ENCODE measurements around the gene NOP9.
A peak's percentile ranks its signal among the peaks of the same experiment; 100 is the strongest.

NOP9 gene

DNA sequence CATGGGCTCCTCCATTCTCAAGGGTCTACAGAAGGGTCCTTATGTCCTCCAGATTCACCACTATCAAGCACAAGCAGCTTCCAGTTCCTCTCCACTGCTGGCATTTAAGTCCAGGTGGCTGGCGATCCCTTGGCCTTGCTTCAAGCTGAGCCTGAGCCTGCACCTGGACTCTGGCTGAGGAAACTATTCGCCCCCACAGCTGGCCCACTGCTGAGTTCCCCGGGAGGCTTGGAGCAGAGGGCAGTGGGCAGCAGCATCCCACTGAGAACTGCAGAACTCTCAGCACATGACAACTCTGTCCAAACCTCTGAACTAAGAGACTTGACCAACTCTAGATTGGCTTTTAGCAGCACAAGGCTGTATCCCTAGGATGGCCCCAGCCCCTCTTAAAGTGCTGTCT is 16.9 kb upstream of the NOP9 start:
- no peak for DNase-seq (ENCODE audit: low read depth in 2 of 2)

DNA sequence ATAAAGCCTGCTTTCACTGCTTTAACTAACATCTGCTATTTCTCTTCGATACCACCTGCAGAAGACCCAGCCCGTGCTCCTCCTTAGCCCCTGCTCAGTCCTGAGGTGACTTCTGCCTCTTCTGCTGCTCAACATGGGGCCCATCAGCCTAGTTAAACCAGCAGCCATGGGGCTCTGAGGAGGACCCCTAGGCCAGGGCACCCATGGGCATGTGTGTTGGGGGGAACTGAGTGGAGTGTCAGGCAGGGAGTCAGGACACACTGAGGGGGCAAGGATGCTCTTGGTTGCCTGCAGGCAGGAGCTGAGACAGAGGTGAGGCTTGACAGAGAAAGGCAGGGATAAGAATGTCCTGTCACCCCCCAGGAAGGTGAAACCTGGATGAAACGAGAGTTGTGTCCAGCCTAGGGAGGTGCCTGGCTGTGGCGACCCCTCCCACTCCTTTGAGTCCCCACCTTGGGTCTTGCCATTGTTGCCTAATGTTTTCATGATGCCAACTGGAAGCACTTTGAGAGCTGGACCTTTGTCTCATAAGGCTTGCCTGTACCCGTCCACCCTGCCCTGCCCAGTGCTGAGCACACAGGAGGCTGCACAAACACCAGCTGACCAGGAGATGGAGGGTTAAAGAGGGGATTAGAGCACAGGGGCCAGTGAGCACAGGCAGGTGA is 15.7 kb upstream of the NOP9 start:
- DNase-seq (ENCODE audit: low read depth in 2 of 2) = no peak

DNA sequence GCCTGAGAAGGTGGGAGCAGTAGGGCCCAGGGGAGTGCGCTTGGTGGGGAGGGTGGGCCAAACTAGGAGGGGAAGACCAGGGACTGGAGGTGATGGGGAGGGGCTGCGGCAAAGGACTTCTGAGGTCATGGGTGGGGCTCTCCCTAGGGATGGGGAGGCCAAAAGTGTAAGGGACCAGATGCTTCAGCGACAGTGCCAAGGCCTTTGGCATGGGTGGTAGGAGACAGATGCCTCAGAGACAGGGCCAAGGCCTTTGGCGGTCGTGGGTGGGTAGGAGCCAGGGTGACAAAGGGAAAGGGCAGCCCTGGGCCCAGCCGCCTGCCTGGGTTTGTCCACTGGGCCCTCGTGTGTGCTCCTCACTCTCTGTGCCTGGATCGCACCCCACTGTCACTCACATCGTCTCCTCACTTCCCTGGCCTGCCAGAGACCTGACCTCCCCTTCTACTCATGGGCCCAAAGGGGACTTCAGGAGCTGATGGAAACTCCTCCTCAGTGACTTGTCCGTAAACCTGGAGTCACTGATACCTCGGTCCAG is 15.1 kb upstream of the NOP9 start:
- DNase-seq (ENCODE audit: low read depth in 2 of 2) = no peak

DNA sequence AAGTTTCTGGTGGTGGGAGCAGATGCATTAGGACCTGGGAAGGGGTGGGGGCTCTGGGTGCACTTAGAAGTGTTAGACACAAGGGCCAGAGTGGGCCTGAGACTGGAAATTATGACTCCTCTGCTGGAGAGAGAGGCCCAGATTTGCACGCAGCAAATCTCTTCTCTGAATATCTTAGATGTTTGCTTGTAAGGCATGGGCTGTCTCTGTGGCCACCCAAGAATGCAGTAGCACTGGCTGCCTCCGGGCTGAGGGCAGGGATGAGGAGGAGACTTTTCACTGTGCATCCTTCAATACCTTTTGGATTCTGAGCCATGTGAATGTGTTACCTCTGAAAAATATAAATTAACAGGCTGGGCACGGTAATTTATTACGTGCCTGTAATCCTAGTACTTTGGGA is 14.3 kb upstream of the NOP9 start:
- no peak for DNase-seq (ENCODE audit: low read depth in 2 of 2)

DNA sequence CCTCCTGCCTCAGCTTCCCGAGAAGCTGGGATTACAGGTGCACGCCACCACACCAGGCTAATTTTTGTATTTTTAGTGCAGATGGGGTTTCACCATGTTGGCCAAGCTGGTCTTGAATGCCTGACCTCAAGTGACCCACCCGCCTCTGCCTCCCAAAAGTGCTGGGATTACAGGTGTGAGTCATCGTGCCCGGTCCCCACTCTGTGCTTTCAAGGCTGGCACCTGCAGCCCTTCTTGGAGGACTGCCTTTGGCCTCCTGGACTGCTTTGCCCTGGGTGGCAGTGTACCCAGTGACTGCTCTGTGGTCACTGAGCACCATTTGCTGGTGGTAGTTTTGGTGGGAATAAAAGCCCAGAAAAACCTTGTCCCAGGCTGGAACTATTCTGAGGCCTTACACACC is 12.7 kb upstream of the NOP9 start:
- no peak for DNase-seq (ENCODE audit: low read depth in 2 of 2)

DNA sequence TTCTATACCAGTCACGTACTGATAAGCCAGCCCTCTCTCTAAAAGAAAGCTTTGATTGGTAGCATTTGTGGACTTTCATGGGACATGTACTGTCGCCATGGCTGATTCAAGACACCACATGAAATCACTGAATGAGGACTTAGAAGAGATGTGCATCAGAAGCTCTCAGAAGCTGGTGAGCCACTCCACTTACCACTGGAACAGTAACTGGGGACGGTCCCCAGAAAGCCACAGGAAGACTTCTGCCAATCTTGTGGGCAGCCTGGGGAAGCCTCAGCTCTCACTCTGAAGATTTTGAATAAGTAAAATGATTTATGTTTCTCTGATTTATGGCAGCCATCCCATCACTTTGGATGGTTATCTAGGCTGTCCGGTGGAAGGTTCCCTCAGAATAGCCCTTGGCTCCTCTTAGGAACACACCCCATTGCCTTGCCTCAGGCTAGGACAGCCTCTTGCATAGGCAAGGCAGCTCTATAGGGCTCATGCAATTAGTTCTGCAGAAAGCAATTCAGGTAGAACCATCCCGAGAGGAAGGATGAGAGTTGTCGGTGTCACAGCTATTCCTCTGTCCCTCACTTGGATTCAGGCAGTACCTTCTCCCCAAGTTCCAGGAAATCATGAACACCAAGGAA is 9.9 kb upstream of the NOP9 start:
- peak; percentile 63 to 75 for DNase-seq (ENCODE audit: low read depth in 2 of 2)

DNA sequence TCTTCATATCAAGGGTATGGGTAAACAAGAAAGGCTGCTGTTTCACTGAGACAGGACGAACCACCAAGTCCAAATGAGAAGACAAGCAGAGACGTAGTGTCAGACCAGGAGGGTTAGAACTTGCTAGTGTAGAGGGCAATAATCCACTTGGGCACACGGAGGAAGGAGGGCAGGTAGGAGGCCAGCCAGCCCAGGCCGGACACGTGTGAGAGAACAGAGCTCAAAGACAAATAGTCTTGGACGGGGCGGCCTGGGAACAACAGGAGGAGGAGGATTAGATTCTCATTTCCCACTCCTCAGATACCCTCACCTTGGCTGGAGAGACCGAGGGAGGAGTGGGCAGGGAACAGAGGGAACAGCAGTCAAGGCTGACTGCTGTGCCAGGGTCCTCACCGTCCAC is 8.9 kb upstream of the NOP9 start:
- DNase-seq (ENCODE audit: low read depth in 2 of 2) = no peak

DNA sequence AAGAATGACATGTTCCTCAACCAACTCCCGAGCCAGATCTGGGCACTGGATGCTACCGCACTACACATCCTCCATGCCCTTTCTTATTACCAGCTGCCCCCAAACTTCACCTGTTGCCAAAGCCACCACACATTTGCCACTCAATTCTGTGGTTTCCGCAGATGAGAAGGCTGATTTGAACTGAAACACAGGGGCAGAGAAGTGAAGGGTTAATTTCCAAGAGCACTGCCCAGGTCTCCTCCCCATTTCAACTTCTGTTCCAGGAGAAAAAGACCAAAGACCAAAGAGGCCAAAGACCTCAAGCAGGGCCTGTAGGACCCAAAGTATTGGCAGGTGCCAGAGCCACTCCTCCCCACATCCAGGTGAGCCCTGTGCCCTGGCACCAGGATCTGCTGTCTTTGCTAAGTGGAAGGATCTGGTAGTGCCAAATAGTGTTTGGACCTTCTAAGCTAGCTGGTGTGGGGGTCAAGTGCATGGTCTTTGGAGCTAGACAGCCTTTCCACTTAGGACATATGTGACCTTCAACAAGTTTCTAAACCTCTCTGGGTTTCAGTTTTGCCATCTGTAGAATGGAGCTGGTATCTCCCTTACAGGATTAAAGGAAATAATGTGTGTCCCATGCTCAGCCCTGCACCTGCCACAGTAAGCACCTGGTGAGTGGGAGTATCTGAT is 8.1 kb upstream of the NOP9 start:
- DNase-seq (ENCODE audit: low read depth in 2 of 2) = no peak

DNA sequence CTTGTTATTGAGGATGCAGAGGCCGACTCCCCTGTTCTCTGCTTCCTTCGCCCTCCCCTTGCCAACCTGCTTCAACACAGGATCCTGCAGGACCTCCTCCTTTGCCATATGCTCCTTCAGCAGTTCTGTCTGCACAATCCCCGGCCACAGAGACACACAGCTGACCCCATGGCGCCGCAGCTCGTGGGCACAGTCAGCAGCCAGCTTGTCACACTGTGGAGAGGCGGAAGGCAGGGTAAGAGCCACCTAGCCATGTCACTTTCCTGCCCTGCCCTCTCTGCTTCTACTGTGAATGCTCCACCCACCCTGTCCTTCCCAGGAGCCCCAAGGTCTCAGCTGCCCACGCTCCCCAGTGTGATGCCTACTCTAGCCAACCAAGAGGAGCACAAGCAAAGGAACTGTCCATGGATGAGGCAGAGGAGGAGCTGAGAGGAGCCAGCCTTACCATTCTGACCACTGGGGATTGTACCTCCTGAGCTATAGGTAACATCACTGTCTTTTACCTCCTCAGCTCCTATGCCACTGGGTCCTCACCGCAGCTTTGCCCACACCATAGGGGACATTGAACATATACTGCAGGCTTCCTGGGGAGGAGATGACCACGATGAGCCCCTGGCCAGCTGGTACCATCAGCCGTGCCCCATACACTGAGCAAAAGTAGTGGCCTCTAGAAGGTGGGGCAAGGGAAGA is 7.4 kb upstream of the NOP9 start:
- DNase-seq (ENCODE audit: low read depth in 2 of 2) = no peak

DNA sequence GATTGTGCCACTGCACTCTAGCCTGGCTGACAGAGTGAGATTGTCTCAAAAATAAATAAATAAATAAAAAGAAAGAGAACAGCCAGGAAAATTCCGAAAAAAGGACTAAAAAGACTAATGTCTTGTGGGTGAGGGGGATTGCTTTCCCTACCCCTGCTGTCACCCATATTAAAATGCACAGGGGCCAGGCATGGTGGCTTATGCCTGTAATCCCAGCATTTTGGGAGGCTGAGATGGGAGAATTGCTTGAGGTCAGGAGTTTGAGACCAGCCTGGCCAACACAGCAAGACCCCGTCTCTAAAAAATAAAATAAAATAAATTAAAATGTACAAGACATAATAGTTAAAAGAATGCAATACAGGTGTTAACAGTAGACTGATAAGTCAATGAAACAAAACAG is 6.1 kb upstream of the NOP9 start:
- no peak for DNase-seq (ENCODE audit: low read depth in 2 of 2)

DNA sequence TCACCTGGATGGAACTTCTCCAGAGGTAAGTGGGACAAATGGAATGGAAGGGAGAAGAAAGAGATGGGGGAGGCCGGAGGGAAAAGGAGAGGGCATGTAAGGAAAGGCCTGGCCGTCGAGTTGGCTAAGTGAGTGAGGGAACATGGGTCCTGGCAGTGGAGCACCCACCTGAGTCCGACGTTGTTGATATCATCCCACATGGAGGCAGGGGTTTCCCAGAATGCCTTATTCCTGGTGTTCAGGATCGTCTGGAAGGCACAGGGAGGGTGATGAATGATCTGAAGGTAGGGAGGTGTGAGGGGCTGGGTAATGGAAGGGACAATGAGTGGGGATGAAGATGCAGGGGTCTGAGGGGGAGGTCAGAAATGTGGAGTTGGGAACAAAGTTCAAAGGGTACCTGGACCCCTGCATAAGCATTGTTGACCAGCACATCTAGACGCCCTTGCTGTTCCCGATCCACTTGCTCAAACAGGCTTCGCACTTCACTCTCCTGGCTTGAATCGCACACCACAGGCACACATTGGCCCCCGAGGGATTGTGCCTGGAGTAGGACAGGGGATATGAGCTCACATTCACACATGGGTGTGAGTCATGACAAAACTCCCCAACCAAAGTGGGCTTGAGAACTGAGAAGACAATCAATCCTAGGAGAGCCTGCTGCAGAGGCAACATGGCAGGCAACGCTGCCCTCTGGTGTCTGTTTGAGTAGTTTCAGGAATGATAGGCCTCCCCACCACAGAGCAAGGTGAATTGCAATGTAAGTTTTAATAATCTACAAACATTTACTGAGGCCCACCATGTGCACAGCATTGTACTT is 3.1 kb upstream of the NOP9 start:
- peak; percentile 51 to 57 for DNase-seq (ENCODE audit: low read depth in 2 of 2)

DNA sequence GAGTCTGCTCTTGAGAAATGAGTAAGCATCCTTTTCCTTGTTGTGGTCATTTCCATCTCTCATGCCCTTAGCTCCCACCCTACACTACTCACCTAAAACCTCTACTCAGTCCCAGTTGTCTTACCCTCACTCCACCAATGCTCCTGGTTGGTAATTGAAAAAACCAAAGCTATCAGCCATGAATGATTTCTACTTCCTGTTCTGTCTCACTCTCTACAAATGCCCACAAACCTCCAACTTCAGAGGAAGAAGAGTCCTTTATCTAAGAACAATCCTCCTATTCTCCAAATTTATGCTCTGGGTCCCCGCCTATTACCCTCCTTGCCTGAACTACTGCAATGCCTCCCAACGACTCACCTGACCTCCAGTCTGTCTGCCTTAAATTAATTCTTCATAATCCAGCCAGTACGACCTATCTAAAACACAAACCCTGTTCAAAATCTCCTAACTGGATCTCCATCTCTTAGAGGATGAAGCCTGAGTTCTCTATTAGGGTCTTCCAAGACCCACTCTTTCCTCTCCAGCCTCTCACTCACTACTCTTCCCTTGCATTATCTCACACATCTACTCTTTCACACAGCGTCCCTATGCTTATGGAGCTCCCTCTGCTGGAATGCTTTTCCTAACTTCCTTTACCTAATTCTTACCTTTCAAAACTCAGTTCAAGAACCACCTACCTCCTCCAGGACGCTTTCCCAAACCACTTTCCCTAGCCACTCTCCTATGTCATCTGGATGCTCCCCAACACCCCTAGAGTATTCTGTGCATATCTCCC is 2.3 kb upstream of the NOP9 start:
- no peak for DNase-seq (ENCODE audit: low read depth in 2 of 2)

DNA sequence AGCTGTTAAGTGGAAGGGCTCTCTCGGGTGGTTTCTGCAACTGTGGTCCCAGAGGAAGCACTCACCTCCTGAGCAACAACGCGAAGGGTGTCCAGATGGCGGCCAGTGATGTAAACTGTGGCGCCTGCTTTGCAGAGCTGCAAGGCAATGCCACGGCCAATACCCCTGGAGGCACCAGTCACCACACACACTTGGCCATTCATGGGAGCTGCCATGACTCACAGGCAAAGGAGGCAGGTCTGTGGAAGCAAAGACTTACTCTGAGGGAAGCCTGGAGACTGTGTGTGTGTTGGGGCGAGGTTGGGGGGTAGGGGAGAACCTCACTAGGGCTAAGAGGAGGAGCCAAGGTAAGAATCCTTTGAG is 777 bp upstream of the NOP9 start:
- no peak for DNase-seq (ENCODE audit: low read depth in 2 of 2)

DNA sequence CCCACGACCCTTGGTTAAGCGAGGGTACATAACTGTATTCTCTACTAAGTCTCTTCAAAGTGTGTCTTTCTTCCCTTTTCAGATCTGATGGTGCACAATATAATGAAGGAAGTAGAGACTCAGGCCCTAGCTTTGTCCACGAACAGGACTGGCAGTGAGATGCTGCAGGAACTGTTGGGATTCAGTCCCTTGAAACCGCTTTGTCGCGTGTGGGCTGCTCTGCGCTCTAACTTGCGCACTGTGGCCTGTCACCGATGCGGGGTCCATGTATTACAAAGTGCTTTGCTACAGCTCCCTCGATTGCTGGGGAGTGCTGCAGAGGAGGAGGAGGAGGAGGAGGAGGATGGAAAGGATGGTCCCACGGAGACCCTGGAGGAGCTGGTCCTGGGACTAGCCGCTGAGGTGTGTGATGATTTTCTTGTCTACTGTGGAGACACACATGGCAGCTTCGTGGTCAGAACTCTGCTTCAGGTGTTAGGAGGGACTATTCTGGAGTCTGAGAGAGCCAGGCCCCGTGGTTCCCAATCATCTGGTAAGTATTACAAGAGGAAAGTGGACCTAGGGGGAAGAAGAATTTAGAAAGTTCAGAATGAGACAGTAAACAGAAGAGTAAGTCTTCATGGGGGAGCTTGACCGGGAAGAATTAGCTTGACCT is 803 bp downstream of the NOP9 start:
- DNase-seq (ENCODE audit: low read depth in 2 of 2) = no peak

DNA sequence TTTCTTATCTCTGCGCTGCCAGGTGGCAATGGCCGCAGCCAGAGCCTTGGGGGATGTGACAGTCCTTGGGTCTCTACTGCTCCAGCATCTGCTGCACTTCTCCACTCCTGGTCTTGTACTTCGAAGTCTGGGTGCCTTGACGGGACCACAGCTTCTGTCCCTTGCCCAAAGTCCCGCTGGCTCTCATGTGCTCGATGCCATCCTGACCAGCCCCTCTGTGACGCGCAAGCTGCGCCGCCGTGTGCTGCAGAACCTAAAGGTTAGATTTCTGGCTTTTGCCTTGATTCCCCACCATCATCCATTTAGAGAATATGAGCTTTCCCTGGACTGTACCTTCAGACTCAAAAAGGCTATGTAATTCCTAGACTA is 4.4 kb downstream of the NOP9 start:
- DNase-seq (ENCODE audit: low read depth in 2 of 2) = no peak

DNA sequence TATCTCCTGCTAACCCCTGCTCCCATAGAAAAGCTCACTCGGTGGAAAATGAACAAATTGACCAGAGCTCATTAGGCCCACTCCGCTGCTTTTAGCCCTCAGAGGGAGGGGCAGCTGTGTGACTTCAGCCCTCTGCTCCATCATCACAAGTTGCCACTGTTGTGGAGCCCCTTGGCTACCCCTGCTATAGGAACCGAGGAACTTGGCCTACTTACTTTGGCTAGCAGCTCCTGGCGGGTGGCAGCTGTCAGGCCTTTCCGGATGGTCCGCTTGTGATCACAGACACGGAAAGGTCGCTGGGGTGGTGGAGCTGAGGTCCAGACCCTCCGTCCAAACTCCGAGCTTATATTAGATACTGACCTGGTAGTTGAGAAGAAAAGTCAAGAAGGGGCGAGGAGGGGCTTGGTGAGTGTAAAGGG is 7.5 kb downstream of the NOP9 start:
- DNase-seq (ENCODE audit: low read depth in 2 of 2) = no peak

DNA sequence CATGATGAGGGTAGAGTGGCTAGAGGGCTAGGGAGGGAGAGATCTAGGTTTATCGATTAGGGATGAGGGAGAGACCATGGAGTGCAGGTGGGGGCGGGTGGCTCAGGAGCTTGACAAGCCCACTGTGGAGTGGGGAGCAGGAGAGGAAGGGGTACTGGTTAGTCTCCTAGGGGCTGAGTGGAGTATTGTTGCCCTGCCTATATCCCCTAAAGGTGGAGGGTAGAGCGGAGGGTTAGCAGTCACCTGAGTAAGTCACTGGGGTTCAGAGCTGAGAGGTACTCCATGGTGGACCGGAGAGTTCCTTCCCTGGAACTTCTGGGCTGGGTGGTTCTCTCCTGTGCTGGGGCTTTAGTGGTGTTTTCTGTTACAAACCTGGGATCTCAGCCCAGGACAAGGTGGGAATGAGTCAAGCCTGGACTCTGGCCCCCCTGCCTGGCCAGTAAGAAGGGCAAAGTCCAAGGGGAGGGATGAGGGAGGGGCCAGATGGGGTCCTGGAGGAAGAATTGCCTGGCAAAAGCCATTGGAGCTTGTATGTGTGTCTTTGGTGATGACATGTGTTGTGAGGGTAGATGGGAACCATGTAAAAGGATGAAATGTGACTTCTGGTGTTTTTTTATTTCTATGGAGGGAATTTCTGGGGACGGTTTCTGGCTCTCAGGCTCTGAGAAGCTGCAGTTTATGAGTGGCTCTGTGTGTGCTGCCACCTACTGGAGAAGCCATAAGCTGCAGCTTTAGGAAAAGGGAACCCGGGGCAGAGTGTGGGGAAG is 8.1 kb downstream of the NOP9 start, which contains the start of gene CIDEB:
Gene CIDEB (minus strand): TSS at position 403 of the 767 bp plus-strand sequence. CDS start 119 bp downstream, at position 284.
- no peak for DNase-seq (ENCODE audit: low read depth in 2 of 2)

DNA sequence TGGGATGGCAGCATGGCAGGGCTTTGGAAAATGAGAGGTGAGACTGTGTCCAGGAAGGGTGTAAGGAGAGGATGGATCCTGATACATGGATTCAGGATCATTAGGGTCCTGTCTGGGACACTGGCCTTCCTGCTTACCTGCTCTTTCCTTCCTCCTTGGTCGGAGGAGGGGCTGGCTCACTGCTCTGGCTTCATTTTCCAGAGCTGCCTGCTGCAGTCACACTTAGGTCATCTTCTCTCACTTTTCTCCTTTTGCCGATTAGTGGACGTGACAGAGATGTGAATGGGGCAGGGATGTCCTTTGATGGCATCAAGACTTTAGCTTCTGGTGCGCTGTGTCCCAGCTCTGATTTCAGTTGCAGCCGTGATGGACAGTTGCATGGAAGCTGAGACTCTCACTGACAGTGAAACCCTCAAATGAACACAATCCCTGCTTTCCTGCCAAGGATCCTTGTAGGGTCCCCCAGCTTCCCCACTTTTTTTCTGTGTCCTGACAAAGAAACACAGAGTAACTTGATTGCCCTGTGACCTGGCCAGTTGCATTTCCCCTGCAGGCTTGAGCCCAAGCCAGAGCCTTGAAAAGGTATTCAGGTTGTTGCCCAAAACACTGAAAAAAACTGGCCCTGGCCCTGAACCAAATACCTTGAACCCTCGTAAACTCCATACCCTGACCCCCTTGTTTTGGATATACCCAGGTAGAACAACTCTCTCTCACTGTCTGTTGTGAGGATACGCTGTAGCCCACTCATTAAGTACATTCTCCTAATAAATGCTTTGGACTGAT is 8.9 kb downstream of the NOP9 start:
- DNase-seq (ENCODE audit: low read depth in 2 of 2) = no peak
